ENCODE measurements around the gene ADCY7. TPM values are rescaled to one million over a fixed set of nuclear protein-coding genes. Genes with fewer than 3 reads are reported as not detected.

Gene ADCY7
- total RNA-seq, 1 donor from 2014 or later = 39.4 TPM

- intact Hi-C loops (cut with DNase I) = no loop called here
- no peak for DNase-seq (ENCODE audit: low spot score)
- ATAC-seq = no peak
These were observed 2.1 kb upstream of the ADCY7 start for GRCh38 chr16:50263940-50264929.

DNA sequence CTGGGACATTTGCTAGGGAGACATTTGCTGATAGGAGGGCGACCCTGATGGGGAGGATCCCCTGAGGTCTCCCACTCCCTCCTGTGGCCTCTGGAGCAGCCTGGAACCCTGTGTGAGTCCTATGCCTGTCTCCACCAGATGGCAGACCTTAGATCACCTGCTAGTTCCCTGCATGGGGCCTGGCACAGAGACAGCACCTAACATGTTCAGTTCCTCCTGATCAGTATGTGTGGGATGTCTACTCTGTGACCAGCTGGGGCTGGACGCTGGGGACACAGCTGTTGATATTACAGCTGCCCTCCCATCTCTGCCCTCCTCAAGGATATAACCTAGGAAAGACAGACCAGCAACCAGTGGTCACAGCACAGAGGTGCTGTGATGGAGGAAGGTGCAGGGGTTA is 1.1 kb upstream of the ADCY7 start:
- intact Hi-C loops (cut with DNase I) = no loop called here
- DNase-seq (ENCODE audit: low spot score) = peak; percentile 48
- no peak for ATAC-seq

GRCh38 chr16:50265716-50266336 is 525 bp upstream of the ADCY7 start:
- ATAC-seq = no peak
- intact Hi-C loops (cut with DNase I) = no loop called here
- peak; percentile 48 for DNase-seq (ENCODE audit: low spot score)

DNA sequence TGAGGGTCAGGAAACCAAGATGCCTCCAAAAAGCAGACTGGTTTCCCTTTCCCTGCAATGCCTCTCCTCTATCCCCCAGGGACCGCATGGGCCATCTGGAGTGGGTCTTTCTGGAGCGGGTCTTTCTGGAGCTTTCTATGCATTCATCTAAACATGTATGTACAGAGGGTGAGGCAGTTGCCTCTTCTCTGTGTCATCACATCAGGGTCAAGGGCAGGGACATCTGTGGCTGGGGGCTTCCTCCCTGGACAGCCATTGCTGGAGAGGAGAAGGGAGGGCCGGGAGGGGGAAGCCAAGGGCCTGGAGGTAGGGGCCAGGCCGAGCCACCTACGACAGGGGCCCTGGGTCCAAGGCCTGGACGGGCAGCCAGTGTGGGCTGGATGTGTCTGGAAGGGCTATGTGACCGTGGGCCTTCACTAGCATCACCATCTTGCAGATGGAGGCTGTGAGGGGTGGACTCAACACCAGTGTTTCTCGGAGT is 840 bp downstream of the ADCY7 start:
- intact Hi-C loops (cut with DNase I) = no loop called here
- ATAC-seq (peak; percentile 2), DNase-seq (ENCODE audit: low spot score) (peak; percentile 56)

DNA sequence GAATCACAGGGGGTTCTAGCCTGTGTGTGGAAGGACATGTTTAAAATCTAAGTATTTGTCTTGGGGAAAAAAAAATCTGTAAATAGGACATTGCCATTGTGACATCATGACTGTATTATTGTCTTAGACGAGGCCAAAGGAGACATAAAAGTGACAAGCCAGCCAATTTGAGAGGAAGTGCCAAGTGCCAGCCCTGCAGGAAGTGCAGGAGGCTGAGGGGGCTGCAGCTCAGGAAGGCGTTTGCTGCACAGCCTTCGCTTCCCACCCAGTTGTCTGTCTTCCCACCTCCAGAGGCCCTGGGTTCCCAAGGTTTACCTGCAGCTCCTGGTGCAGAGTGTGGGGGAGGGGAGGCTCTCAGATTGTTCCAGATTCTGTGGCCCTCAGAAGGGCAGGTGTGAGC is 1.3 kb downstream of the ADCY7 start:
- ATAC-seq = no peak
- intact Hi-C loops (cut with DNase I) = no loop called here
- DNase-seq (ENCODE audit: low spot score) = peak; percentile 49

GRCh38 chr16:50268352-50268751 is 2.0 kb downstream of the ADCY7 start:
- ATAC-seq = no peak
- DNase-seq (ENCODE audit: low spot score) = peak; percentile 19
- intact Hi-C loops (cut with DNase I) = no loop called here

GRCh38 chr16:50269061-50269705 is 2.8 kb downstream of the ADCY7 start:
- ATAC-seq (no peak), DNase-seq (ENCODE audit: low spot score) (peak; percentile 40)
- intact Hi-C loops (cut with DNase I) = no loop called here

GRCh38 chr16:50269769-50270509 is 3.6 kb downstream of the ADCY7 start:
- DNase-seq (ENCODE audit: low spot score) = peak; percentile 44
- no peak for ATAC-seq
- intact Hi-C loops (cut with DNase I) = no loop called here

GRCh38 chr16:50270510-50271147 is 4.3 kb downstream of the ADCY7 start:
- DNase-seq (ENCODE audit: low spot score) (peak; percentile 42), ATAC-seq (no peak)
- intact Hi-C loops (cut with DNase I) = no loop called here

- intact Hi-C loops (cut with DNase I) = no loop called here
- no peak for ATAC-seq
- peak; percentile 45 for DNase-seq (ENCODE audit: low spot score)
These were observed 5.0 kb downstream of the ADCY7 start for GRCh38 chr16:50271148-50272041.

- ATAC-seq (no peak), DNase-seq (ENCODE audit: low spot score) (peak; percentile 53)
- intact Hi-C loops (cut with DNase I) = no loop called here
These were observed 5.8 kb downstream of the ADCY7 start for GRCh38 chr16:50272111-50272571.

GRCh38 chr16:50272687-50273381 is 6.5 kb downstream of the ADCY7 start:
- DNase-seq (ENCODE audit: low spot score) = peak; percentile 45
- intact Hi-C loops (cut with DNase I) = no loop called here
- no peak for ATAC-seq

GRCh38 chr16:50273382-50273690 is 7.0 kb downstream of the ADCY7 start:
- DNase-seq (ENCODE audit: low spot score) = peak; percentile 18
- intact Hi-C loops (cut with DNase I) = no loop called here
- ATAC-seq = no peak

DNA sequence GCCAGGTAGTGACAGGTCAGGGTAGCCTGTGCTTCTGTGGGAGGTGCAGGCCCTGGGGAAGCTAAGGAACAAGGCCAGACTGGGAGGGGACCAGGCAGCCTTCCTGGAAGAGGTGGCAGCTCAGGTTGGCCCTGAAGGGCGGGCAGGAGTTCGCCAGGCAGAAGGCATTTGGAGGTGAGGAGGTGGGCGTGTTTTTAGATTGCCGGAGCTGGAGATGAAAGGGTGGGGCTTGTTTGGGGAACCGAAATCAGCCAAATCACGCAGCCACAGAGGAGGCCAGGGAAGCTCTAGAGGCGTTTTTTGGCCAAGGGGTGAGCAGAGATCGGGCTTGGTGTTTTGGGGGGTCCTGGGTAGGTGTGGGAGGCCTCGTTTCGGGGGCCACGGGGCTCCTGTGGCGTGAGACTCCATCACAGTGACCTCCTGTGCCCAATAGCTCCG is 7.6 kb downstream of the ADCY7 start:
- peak; percentile 57 for DNase-seq (ENCODE audit: low spot score)
- intact Hi-C loops (cut with DNase I) = no loop called here
- peak; percentile 17 for ATAC-seq

- intact Hi-C loops (cut with DNase I) = no loop called here
- peak; percentile 52 for DNase-seq (ENCODE audit: low spot score)
- no peak for ATAC-seq
These were observed 8.2 kb downstream of the ADCY7 start for GRCh38 chr16:50274326-50275097.

DNA sequence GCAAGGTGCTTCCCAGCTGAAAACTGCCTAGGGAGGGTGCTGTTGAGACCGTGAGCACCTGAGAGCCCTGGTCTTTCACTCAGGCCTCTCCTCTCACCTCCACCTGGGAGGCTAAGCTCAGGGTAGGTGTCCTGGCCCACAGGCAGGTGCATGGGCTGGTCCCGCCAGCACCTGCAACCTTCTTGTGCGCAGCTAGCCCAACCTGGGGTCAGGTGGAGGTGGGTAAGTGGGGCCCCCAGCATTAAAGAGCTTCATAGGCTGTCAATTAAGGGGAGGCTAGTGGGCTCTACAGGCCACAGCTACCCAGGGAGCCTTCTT is 8.7 kb downstream of the ADCY7 start:
- ATAC-seq (no peak), DNase-seq (ENCODE audit: low spot score) (no peak)
- intact Hi-C loops (cut with DNase I) = no loop called here
